ENCODE results near the gene COL11A1. TPM values are rescaled to one million over a fixed set of nuclear protein-coding genes. Genes with fewer than 3 reads are reported as not detected.

The COL11A1 gene
- polyA plus RNA-seq, 2 of the 4 experiments (the other 2 are of a cell fraction), result 6.8 to 13.6 TPM

DNA sequence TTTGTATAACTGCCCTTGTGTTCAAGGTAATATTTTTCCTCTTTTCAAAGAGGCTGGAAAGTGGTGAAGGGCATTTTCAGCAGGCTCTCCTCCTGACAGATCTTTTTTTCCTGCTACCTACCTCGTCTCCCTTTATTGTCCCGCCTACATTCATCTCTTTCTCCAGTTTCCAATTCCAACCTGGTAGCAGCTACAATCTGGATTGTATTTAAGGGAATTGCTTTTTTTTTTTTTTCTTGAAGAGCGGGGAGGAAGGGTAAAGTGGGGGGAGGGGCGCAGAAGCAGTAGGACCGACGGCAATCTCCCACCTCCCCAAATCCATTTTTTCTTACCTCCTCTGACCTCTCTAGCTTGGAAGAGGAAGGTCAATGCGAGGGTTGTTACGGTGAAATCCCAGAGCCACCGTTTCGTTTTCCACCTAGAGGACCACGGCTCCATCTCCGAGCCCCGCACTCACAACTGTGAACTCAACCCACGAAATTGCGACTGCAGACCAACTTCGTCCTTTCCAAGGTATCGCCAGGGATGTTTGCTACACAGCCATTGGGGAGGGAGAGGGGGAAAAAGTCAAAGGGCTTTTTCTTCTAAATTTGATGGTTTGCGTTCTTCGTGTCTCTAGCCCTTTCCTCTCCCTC is 464 bp downstream of the COL11A1 start (continued):
- TF ChIP-seq HMGXB4 (CRISPR knock-in tag; IDR thresholded peaks at IDR 0.05; ENCODE audit: borderline replicate concordance), result no peak
- no peak for TF ChIP-seq JUNB (IDR thresholded peaks at IDR 0.05)
- TF ChIP-seq SREBF2 (IDR thresholded peaks at IDR 0.05), result no peak
- no peak for TF ChIP-seq TFCP2L1 (CRISPR knock-in tag; IDR thresholded peaks at IDR 0.05)
- TF ChIP-seq FOXS1 (CRISPR knock-in tag; IDR thresholded peaks at IDR 0.05), result no peak

- ATAC-seq (peak; percentile 87 to 94), FAIRE-seq (no peak), DNase-seq (ENCODE audit: low read depth in 1 of 2, low spot score in 1 of 2) (peak; percentile 11 to 54)
- Histone ChIP-seq H3K4me2 (peak overlapping the region; percentile 70), H3K4me1 (no peaks in the 10 kb centered on the region), H3K4me3 (peak overlapping the region; percentile 51), H3K27ac (peak overlapping the region; percentile 40 to 61), H3K9me3 (no peaks in the 10 kb centered on the region)
- 1% methylated on average over 12 of the region's 23 CpGs for WGBS (ENCODE audit: missing lambda C conversion rate)
- CTCF ChIA-PET, result interaction anchor here (0.6 to 2.3 kb wide), 11 partner anchors 11 to 407 kb away, joined by 3 to 11 read pairs (median 4); no protein-coding TSS in a partner anchor
- TF ChIP-seq MYC (IDR thresholded peaks at IDR 0.05; ENCODE audit: borderline replicate concordance, low read length), result no peak
- peak; percentile 61 for TF ChIP-seq CTCF (IDR thresholded peaks at IDR 0.05)
- TF ChIP-seq RAD21 (conservative IDR thresholded peaks at IDR 0.05 in 1 of 2, IDR thresholded peaks at IDR 0.05 in 1 of 2), result peak; percentile 52 to 62
- no peak for TF ChIP-seq HOXB13 (CRISPR knock-in tag; IDR thresholded peaks at IDR 0.05; ENCODE audit: low read depth)
- peak; percentile 67 for TF ChIP-seq SMC3 (IDR thresholded peaks at IDR 0.05)
- TF ChIP-seq, protein P1, sequence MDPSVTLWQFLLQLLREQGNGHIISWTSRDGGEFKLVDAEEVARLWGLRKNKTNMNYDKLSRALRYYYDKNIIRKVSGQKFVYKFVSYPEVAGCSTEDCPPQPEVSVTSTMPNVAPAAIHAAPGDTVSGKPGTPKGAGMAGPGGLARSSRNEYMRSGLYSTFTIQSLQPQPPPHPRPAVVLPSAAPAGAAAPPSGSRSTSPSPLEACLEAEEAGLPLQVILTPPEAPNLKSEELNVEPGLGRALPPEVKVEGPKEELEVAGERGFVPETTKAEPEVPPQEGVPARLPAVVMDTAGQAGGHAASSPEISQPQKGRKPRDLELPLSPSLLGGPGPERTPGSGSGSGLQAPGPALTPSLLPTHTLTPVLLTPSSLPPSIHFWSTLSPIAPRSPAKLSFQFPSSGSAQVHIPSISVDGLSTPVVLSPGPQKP (IDR thresholded peaks at IDR 0.05; ENCODE audit: low read depth, low read length), result no peak
- POLR2A ChIA-PET, result no interaction called here
Measured at GRCh38 chr1:103106426-103107341, 1.6 kb downstream of the COL11A1 start.

GRCh38 chr1:103101399-103101798 is 6.9 kb downstream of the COL11A1 start:
- Histone ChIP-seq H3K4me1 (no peaks in the 10 kb centered on the region), H3K4me3 (no peak overlapping the region), H3K9me3 (no peaks in the 10 kb centered on the region), H3K4me2 (no peak overlapping the region), H3K27ac (no peak overlapping the region)
- no peak for ATAC-seq
- TF ChIP-seq GATA3 (IDR thresholded peaks at IDR 0.05; ENCODE audit: borderline replicate concordance), result no peak
- TF ChIP-seq HEYL (CRISPR knock-in tag; IDR thresholded peaks at IDR 0.05), result no peak
- TF ChIP-seq, protein P2, sequence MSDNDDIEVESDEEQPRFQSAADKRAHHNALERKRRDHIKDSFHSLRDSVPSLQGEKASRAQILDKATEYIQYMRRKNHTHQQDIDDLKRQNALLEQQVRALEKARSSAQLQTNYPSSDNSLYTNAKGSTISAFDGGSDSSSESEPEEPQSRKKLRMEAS (IDR thresholded peaks at IDR 0.05), result no peak
- no peak for TF ChIP-seq POLR2A (IDR thresholded peaks at IDR 0.05; ENCODE audit: low read length)
- no peak for TF ChIP-seq FOXS1 (CRISPR knock-in tag; IDR thresholded peaks at IDR 0.05)
- TF ChIP-seq, protein P3, sequence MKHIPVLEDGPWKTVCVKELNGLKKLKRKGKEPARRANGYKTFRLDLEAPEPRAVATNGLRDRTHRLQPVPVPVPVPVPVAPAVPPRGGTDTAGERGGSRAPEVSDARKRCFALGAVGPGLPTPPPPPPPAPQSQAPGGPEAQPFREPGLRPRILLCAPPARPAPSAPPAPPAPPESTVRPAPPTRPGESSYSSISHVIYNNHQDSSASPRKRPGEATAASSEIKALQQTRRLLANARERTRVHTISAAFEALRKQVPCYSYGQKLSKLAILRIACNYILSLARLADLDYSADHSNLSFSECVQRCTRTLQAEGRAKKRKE (CRISPR knock-in tag; IDR thresholded peaks at IDR 0.05; ENCODE audit: low read depth), result no peak
- no peak for TF ChIP-seq JUNB (IDR thresholded peaks at IDR 0.05)
- no peak for TF ChIP-seq CHD4 (IDR thresholded peaks at IDR 0.05; ENCODE audit: borderline replicate concordance)
- TF ChIP-seq CTCF (IDR thresholded peaks at IDR 0.05), result no peak
- TF ChIP-seq RARB (CRISPR knock-in tag; IDR thresholded peaks at IDR 0.05), result no peak
- no peak for TF ChIP-seq EHMT2 (IDR thresholded peaks at IDR 0.05; ENCODE audit: low read depth)
- TF ChIP-seq ZC3H11A (IDR thresholded peaks at IDR 0.05), result no peak
- no peak for TF ChIP-seq HOXA7 (CRISPR knock-in tag; IDR thresholded peaks at IDR 0.05)
- no peak for DNase-seq (ENCODE audit: low read depth in 1 of 2, low spot score in 1 of 2)
- WGBS (ENCODE audit: missing lambda C conversion rate), result 44% methylated on average over 1 of the region's 1 CpG
- ChIA-PET CTCF (interaction anchor here (1.3 kb wide), 1 partner anchor 360 kb away, joined by 7 read pairs; no protein-coding TSS in a partner anchor), POLR2A (interaction anchor here (0.7 kb wide), 1 partner anchor 254 kb away, joined by 3 read pairs; no protein-coding TSS in a partner anchor)
- no peak for FAIRE-seq
